Gastroesophageal sphincter (tissue), 3 donors: ENCODE data around the gene A2M.

Source experiments
- CTCF ChIP-seq, 4 experiments: fragments of 200-600 bp in 2 of 4; fragments of 450-650 bp in 2 of 4; sonication (generic) in 1 of 4; IDR thresholded peaks; one replicate each; pipeline ENCODE4 v1.5.1; 2017 to 2019; ENCODE audit warnings: antibody characterized with exemption in 4 of 4, mild to moderate bottlenecking in 2 of 4, moderate library complexity in 2 of 4
- EP300 ChIP-seq: sonication (generic); formaldehyde crosslinking; IDR thresholded peaks from one replicate; pipeline ENCODE4 v1.6.1; 2017; ENCODE audit warnings: antibody characterized with exemption, mild to moderate bottlenecking
- POLR2A ChIP-seq, 2 donors: fragments of 450-650 bp; IDR thresholded peaks; one replicate each; pipeline ENCODE4 v1.6.1; 2017; ENCODE audit warnings: antibody characterized with exemption in 2 of 2, mild to moderate bottlenecking in 2 of 2, moderate library complexity in 1 of 2

GRCh38 chr12:9037431-9037830 lies 78.3 kb downstream of the A2M start:
- no peak for TF ChIP-seq CTCF (IDR thresholded peaks at IDR 0.05)
- no peak for TF ChIP-seq POLR2A (IDR thresholded peaks at IDR 0.05)
- no peak for TF ChIP-seq EP300
